Osteoblast (primary cell): Measurements from ENCODE around the gene DPF3. TPM values are rescaled to one million over a fixed set of nuclear protein-coding genes. Genes with fewer than 3 reads are reported as not detected.

Experiments used
- DNase-seq: peaks from one replicate; pipeline ENCODE4 v3.0.0; 2011; ENCODE audit warnings: low spot score, mixed read lengths; ENCODE audit not compliant: insufficient read length; ENCODE audit errors: missing footprints
- H2AFZ ChIP-seq: 2 replicates; pipeline ENCODE4 v1.6.0; 2011; ENCODE audit warnings: mild to moderate bottlenecking, low read length
- H3K27ac ChIP-seq: 2 replicates; pipeline ENCODE4 v1.5.1; 2011; ENCODE audit warnings: mild to moderate bottlenecking, low read depth, low read length, moderate library complexity
- H3K27me3 ChIP-seq: 2 replicates; pipeline ENCODE4 v1.6.0; 2012; ENCODE audit warnings: mild to moderate bottlenecking, control low read depth, inconsistent platforms, low read length, moderate library complexity; ENCODE audit not compliant: insufficient read depth
- H3K36me3 ChIP-seq: 2 replicates; pipeline ENCODE4 v1.5.1; 2011; ENCODE audit warnings: mild to moderate bottlenecking, low read length, control low read depth, moderate library complexity; ENCODE audit not compliant: insufficient read depth
- H3K4me1 ChIP-seq: 2 replicates; pipeline ENCODE4 v1.5.1; 2011; ENCODE audit warnings: mild to moderate bottlenecking, low read length, control low read depth, moderate library complexity; ENCODE audit not compliant: insufficient read depth
- H3K4me2 ChIP-seq: 2 replicates; pipeline ENCODE4 v1.6.0; 2011; ENCODE audit warnings: mild to moderate bottlenecking, low read length; ENCODE audit not compliant: insufficient read depth
- H3K4me3 ChIP-seq: fragments of 200-600 bp; sonication (generic); 3 replicates; pipeline ENCODE4 v1.5.1; 2012; ENCODE audit warnings: mild to moderate bottlenecking, low read length, inconsistent platforms; ENCODE audit not compliant: insufficient read depth
- H3K79me2 ChIP-seq: 2 replicates; pipeline ENCODE4 v1.6.0; 2012; ENCODE audit warnings: mild to moderate bottlenecking, low read length, control low read depth, inconsistent platforms; ENCODE audit not compliant: insufficient read depth
- H3K9me3 ChIP-seq: 2 replicates; pipeline ENCODE4 v1.5.1; 2011; ENCODE audit warnings: low read depth, low read length, control low read depth
- H4K20me1 ChIP-seq: 2 replicates; pipeline ENCODE4 v1.6.0; 2012; ENCODE audit warnings: mild to moderate bottlenecking, low read length, control low read depth; ENCODE audit not compliant: insufficient read depth
- total RNA-seq: library from RNA; depleted of rRNA; stranded (reverse); fragments of >200 nt; gene quantifications from 2 replicates; pipeline ENCODE4 v1.2.3, GENCODE V29; 2012
- TF ChIP-seq, protein P1 (sequence below): IDR thresholded peaks from 2 replicates; pipeline ENCODE4 v1.5.1; 2011; ENCODE audit warnings: mild to moderate bottlenecking, low read depth, low read length, moderate library complexity; ENCODE audit errors: extremely low read depth

The DPF3 gene
- total RNA-seq, 1 donor, result 1.8 TPM

DNA sequence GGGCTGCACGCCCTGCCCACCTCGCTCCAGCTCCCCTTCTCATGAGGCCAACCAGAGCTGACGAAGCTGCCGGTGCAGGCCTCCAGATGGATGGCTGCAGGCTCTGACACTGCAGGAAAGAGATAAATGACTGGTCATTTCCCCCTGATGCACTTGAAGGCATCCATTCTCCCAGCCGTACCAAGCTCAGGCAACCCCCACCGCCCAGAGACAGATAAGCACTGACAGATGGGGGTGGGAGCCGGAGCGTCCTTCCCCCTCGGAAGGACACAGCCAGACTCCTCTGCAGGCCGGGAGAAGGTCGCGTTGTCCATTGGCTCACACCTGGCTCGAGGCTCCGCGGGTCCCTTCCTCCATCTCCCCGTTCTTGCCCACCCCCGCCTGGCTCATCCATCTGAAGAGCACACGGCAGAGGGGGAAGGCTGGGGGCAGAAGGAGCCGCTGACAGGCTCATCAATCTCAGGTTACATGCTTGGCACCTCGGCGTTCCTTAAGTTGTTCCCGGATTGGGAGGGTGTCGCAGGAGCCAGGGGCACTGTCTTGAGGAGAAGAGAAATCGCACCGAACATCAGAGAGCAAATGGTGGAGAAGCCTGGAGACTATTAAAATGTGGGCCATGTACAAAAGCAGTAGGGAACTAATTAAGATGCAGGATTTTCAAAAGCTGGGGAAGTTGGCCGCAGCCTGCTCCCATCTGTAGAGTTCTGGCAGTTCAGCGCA, 151.6 kb downstream of the DPF3 start:
- H3K79me2 ChIP-seq, result no peaks in the 10 kb centered on the region
- H3K4me1 ChIP-seq, result peaks cover 34% of the 10 kb centered on the region
- no peak overlapping the region for H2AFZ ChIP-seq
- H3K36me3 ChIP-seq, result no peaks in the 10 kb centered on the region
- no peaks in the 10 kb centered on the region for H3K9me3 ChIP-seq
- no peaks in the 10 kb centered on the region for H4K20me1 ChIP-seq
- H3K27ac ChIP-seq, result no peak overlapping the region
- TF ChIP-seq, protein P1, sequence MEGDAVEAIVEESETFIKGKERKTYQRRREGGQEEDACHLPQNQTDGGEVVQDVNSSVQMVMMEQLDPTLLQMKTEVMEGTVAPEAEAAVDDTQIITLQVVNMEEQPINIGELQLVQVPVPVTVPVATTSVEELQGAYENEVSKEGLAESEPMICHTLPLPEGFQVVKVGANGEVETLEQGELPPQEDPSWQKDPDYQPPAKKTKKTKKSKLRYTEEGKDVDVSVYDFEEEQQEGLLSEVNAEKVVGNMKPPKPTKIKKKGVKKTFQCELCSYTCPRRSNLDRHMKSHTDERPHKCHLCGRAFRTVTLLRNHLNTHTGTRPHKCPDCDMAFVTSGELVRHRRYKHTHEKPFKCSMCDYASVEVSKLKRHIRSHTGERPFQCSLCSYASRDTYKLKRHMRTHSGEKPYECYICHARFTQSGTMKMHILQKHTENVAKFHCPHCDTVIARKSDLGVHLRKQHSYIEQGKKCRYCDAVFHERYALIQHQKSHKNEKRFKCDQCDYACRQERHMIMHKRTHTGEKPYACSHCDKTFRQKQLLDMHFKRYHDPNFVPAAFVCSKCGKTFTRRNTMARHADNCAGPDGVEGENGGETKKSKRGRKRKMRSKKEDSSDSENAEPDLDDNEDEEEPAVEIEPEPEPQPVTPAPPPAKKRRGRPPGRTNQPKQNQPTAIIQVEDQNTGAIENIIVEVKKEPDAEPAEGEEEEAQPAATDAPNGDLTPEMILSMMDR, result no peak
- H3K4me3 ChIP-seq, result no peak overlapping the region
- H3K4me2 ChIP-seq, result no peak overlapping the region
- no peaks in the 10 kb centered on the region for H3K27me3 ChIP-seq
- DNase-seq, result peak; percentile 55

DNA sequence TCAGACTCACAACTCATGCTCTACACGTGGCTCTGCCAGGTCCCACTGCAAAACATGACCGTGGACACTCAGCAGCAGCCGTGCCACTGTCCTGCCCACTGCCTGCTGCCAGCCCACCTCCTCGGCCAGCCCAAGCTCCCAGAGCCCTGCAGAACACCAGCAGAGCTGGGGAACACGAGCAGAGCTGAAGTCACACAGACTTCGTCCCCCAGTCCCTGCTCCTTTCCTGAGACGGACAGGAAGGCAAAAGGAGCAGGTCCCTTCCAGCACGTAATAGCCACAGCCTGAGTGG, 152.1 kb downstream of the DPF3 start:
- H3K9me3 ChIP-seq, result no peaks in the 10 kb centered on the region
- H3K4me3 ChIP-seq, result no peak overlapping the region
- no peaks in the 10 kb centered on the region for H3K79me2 ChIP-seq
- H3K4me1 ChIP-seq, result peaks cover 38% of the 10 kb centered on the region
- H3K4me2 ChIP-seq, result no peak overlapping the region
- no peak overlapping the region for H2AFZ ChIP-seq
- no peaks in the 10 kb centered on the region for H4K20me1 ChIP-seq
- TF ChIP-seq, protein P1, result no peak
- no peak overlapping the region for H3K27ac ChIP-seq
- H3K27me3 ChIP-seq, result no peaks in the 10 kb centered on the region
- no peaks in the 10 kb centered on the region for H3K36me3 ChIP-seq
- no peak for DNase-seq

DNA sequence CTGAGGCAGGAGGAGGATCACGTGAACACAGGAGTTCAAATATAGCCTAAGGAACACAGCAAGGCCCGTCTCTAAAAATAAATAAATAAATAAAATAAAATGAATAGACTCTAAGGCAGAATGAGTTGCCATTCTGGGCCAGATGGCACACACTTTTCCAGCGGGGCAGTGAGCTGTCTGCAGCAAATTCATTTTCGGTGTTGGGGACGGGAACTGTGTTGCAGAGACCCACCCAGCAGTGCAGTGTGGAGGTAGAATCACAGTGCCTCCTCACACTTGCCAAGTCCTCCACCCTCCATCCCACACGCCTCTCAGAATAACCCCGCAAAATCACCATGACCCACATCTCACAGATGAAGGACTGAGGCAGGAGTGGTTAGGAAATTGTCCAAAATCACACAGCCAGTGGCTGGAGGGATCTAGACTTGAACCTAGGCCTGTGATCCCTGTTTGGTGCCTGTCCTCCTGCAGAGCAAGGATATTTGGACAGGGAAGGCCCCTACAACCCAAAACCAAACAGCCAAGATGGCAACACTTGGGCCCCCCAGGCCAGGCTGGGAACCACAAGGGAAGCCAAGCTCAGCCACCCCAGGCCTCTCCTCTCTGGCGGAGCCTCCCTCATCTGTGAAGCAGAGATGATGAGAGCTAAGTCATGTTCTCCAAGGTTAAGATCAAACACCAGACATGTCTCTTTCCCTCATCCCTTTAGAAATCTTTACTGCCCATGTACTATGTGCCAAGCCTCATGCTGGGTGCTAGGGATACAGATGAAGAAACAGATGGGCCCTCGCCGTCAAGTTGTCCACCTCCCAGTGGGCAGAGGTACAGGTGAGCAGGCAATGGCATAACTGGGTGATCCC, 152.7 kb downstream of the DPF3 start:
- H3K9me3 ChIP-seq, result no peaks in the 10 kb centered on the region
- H3K4me1 ChIP-seq, result peaks cover 38% of the 10 kb centered on the region
- no peak for DNase-seq
- H3K79me2 ChIP-seq, result no peaks in the 10 kb centered on the region
- H3K27ac ChIP-seq, result no peak overlapping the region
- no peaks in the 10 kb centered on the region for H4K20me1 ChIP-seq
- H3K27me3 ChIP-seq, result no peaks in the 10 kb centered on the region
- no peak overlapping the region for H3K4me3 ChIP-seq
- H3K36me3 ChIP-seq, result no peaks in the 10 kb centered on the region
- H2AFZ ChIP-seq, result no peak overlapping the region
- TF ChIP-seq, protein P1, result no peak
- H3K4me2 ChIP-seq, result no peak overlapping the region

DNA sequence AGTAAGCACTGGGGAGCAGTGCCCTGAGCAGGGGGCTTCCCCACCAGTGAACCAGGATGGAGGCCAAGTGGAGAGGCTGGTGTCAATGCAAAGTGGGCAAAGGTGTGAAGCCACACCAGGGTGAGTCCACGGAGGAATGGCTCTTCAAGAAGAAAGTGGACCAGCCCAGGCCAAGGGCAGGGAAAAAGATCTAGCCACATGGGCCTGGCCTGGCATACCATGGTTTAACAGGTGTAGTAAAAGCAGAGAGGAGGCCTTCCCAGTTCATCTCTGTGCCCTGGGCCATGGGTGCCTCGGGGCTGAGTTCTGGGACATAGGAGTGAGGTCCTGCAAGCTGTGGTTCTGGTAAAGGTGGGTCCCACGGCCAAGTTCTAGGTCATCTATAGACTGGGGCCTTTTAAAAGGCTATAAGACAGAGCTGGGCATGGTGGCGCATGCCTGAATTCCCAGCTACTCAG, 153.4 kb downstream of the DPF3 start:
- no peaks in the 10 kb centered on the region for H3K36me3 ChIP-seq
- TF ChIP-seq, protein P1, result no peak
- H3K9me3 ChIP-seq, result no peaks in the 10 kb centered on the region
- DNase-seq, result peak; percentile 29
- H3K4me2 ChIP-seq, result no peak overlapping the region
- no peak overlapping the region for H3K4me3 ChIP-seq
- no peaks in the 10 kb centered on the region for H3K79me2 ChIP-seq
- no peaks in the 10 kb centered on the region for H3K27me3 ChIP-seq
- no peak overlapping the region for H3K27ac ChIP-seq
- H2AFZ ChIP-seq, result no peak overlapping the region
- no peaks in the 10 kb centered on the region for H4K20me1 ChIP-seq
- peaks cover 32% of the 10 kb centered on the region for H3K4me1 ChIP-seq
